OCI-LY1 (cell line): ENCODE data around the gene CALR3.

Experiments
- H2AFZ ChIP-seq: fragments of 200-600 bp; sonication (generic), shearing (Covaris generic); 2 replicates; pipeline ENCODE4 v1.6.0; 2014; ENCODE audit warnings: antibody characterized with exemption, mild to moderate bottlenecking, low read length
- H3F3A ChIP-seq: fragments of 200-600 bp; sonication (generic), shearing (Covaris generic); 2 replicates; pipeline ENCODE4 v1.6.0; 2014; ENCODE audit warnings: mild to moderate bottlenecking, antibody characterized with exemption, low read length, moderate library complexity; ENCODE audit not compliant: insufficient read depth
- H3K27ac ChIP-seq: fragments of 200-600 bp; sonication (generic); 2 replicates; pipeline ENCODE4 v1.5.1; 2014; ENCODE audit warnings: low read length, mixed run types, mild to moderate bottlenecking, low read depth; ENCODE audit not compliant: poor library complexity, severe bottlenecking
- H3K27me3 ChIP-seq: fragments of 200-600 bp; sonication (generic); 2 replicates; pipeline ENCODE4 v1.6.0; 2014; ENCODE audit warnings: antibody characterized with exemption, mild to moderate bottlenecking, low read length, moderate library complexity; ENCODE audit not compliant: insufficient read depth
- H3K36me3 ChIP-seq: fragments of 200-600 bp; sonication (generic); 2 replicates; pipeline ENCODE4 v1.6.1; 2014; ENCODE audit warnings: mild to moderate bottlenecking, antibody characterized with exemption, low read length, moderate library complexity, mixed read lengths; ENCODE audit not compliant: insufficient read depth
- H3K4me1 ChIP-seq: fragments of 200-600 bp; sonication (generic); 2 replicates; pipeline ENCODE4 v1.5.1; 2014; ENCODE audit warnings: mild to moderate bottlenecking, low read length, moderate library complexity; ENCODE audit not compliant: insufficient read depth, severe bottlenecking
- H3K4me2 ChIP-seq: fragments of 200-600 bp; sonication (generic), shearing (Covaris generic); 2 replicates; pipeline ENCODE4 v1.6.1; 2014; ENCODE audit warnings: low read length
- H3K4me3 ChIP-seq: fragments of 200-600 bp; sonication (generic); 2 replicates; pipeline ENCODE4 v1.5.1; 2014; ENCODE audit warnings: low read length, low read depth, mild to moderate bottlenecking, mixed read lengths; ENCODE audit not compliant: poor library complexity, severe bottlenecking
- H3K79me2 ChIP-seq: fragments of 200-600 bp; shearing (Covaris generic); 2 replicates; pipeline ENCODE4 v1.6.1; 2016; ENCODE audit warnings: mixed run types, low read length, mixed read lengths; ENCODE audit not compliant: insufficient read depth
- H3K9ac ChIP-seq: fragments of 200-600 bp; sonication (generic), shearing (Covaris generic); 2 replicates; pipeline ENCODE4 v1.6.1; 2014; ENCODE audit warnings: mild to moderate bottlenecking, low read length, mixed read lengths
- H3K9me2 ChIP-seq: fragments of 200-600 bp; sonication (generic), shearing (Covaris generic); 2 replicates; pipeline ENCODE4 v1.6.1; 2014; ENCODE audit warnings: low read depth, mild to moderate bottlenecking, low read length, mixed read lengths
- H3K9me3 ChIP-seq: fragments of 200-600 bp; shearing (Covaris generic); 2 replicates; pipeline ENCODE4 v1.6.1; 2014; ENCODE audit warnings: low read length, mixed read lengths
- H4K20me1 ChIP-seq: fragments of 200-600 bp; sonication (generic), shearing (Covaris generic); 2 replicates; pipeline ENCODE4 v1.6.0; 2016; ENCODE audit warnings: mild to moderate bottlenecking, low read length; ENCODE audit not compliant: insufficient read depth
- CTCF ChIP-seq: fragments of 200-600 bp; sonication (generic), shearing (Covaris generic); IDR thresholded peaks from 2 replicates; pipeline ENCODE4 v1.5.1; 2017; ENCODE audit warnings: mild to moderate bottlenecking, antibody characterized with exemption, low read length, moderate library complexity, mixed read lengths
- EZH2 ChIP-seq: fragments of 200-600 bp; sonication (generic), shearing (Covaris generic); IDR thresholded peaks from 2 replicates; pipeline ENCODE4 v1.8.0; 2017; ENCODE audit warnings: borderline replicate concordance, mixed run types, mild to moderate bottlenecking, antibody characterized with exemption, low read length, moderate library complexity, mixed read lengths

The CALR3 gene

GRCh38 chr19:16446724-16447368 is 49.1 kb downstream of the CALR3 start:
- Histone ChIP-seq H4K20me1 (no peaks in the 10 kb centered on the region), H3K9me3 (no peaks in the 10 kb centered on the region), H3K9me2 (no peaks in the 10 kb centered on the region), H3K4me3 (peak overlapping the region; percentile 43), H3K27ac (peak overlapping the region; percentile 99), H3K27me3 (no peaks in the 10 kb centered on the region), H3K4me2 (peak overlapping the region; percentile 72), H3F3A (peaks cover 22% of the 10 kb centered on the region), H3K36me3 (peaks cover 11% of the 10 kb centered on the region), H3K9ac (peak overlapping the region; percentile 78), H3K79me2 (peaks cover 26% of the 10 kb centered on the region), H3K4me1 (peaks cover 93% of the 10 kb centered on the region), H2AFZ (no peak overlapping the region)
- TF ChIP-seq EZH2: no peak
- TF ChIP-seq CTCF: no peak

- Histone ChIP-seq H3K9ac (peak overlapping the region; percentile 78), H3K4me1 (peaks cover 99% of the 10 kb centered on the region), H3K9me3 (no peaks in the 10 kb centered on the region), H3F3A (peaks cover 23% of the 10 kb centered on the region), H2AFZ (no peak overlapping the region), H4K20me1 (no peaks in the 10 kb centered on the region), H3K4me2 (peak overlapping the region; percentile 72), H3K4me3 (peak overlapping the region; percentile 43), H3K79me2 (peaks cover 25% of the 10 kb centered on the region), H3K27ac (peak overlapping the region; percentile 99), H3K27me3 (no peaks in the 10 kb centered on the region), H3K36me3 (peaks cover 11% of the 10 kb centered on the region), H3K9me2 (no peaks in the 10 kb centered on the region)
- TF ChIP-seq CTCF: no peak
- no peak for TF ChIP-seq EZH2
Measured at GRCh38 chr19:16446108-16446723, 49.8 kb downstream of the CALR3 start.

- H3K9me3 ChIP-seq: no peaks in the 10 kb centered on the region
- H2AFZ ChIP-seq: no peak overlapping the region
- H3K36me3 ChIP-seq: peaks cover 17% of the 10 kb centered on the region
- peaks cover 92% of the 10 kb centered on the region for H3K4me1 ChIP-seq
- H3K79me2 ChIP-seq: peaks cover 18% of the 10 kb centered on the region
- no peaks in the 10 kb centered on the region for H4K20me1 ChIP-seq
- no peaks in the 10 kb centered on the region for H3K27me3 ChIP-seq
- H3K27ac ChIP-seq: peak overlapping the region; percentile 99
- TF ChIP-seq CTCF: no peak
- no peak for TF ChIP-seq EZH2
- no peaks in the 10 kb centered on the region for H3K9me2 ChIP-seq
- peak overlapping the region; percentile 43 for H3K4me3 ChIP-seq
- peak overlapping the region; percentile 72 for H3K4me2 ChIP-seq
- H3K9ac ChIP-seq: peak overlapping the region; percentile 78
- peaks cover 23% of the 10 kb centered on the region for H3F3A ChIP-seq
Measured at GRCh38 chr19:16445238-16446107, 50.5 kb downstream of the CALR3 start.
